Stimulated activated CD4-positive, alpha-beta T cell treated with anti-CD3 and anti-CD28 coated beads, Interleukin-2, amount 100 ng/mL, for 48 hours (primary cell): ENCODE data around the gene PCSK2.
"Not testable (repeated sequence)": the region's sequence is repeated elsewhere in the genome, so short reads cannot be mapped to it uniquely, and the experiment has no call there.

Experiments
- DNase-seq, 2 donors: peaks; one replicate each; pipeline ENCODE4 v3.0.0-alpha.2; 2020

The PCSK2 gene

GRCh38 chr20:17226410-17227218, at the start of gene PCSK2:
PCSK2 (plus strand) TSS chr20:17227040; CDS start chr20:17227306, 266 bp downstream.
- DNase-seq, result no peak

- DNase-seq, result no peak
Measured at GRCh38 chr20:17177341-17177740, 49.5 kb upstream of the PCSK2 start.

- DNase-seq, result no peak
Measured at GRCh38 chr20:17179840-17180239, 47.0 kb upstream of the PCSK2 start.

- DNase-seq, result no peak
Measured at GRCh38 chr20:17189976-17190695, 36.7 kb upstream of the PCSK2 start.

GRCh38 chr20:17197041-17197440, 29.8 kb upstream of the PCSK2 start:
- no peak for DNase-seq

GRCh38 chr20:17202030-17202429, 24.8 kb upstream of the PCSK2 start:
- DNase-seq, result no peak

- DNase-seq, result no peak
Measured at GRCh38 chr20:17202673-17203072, 24.2 kb upstream of the PCSK2 start.

GRCh38 chr20:17205084-17205813, 21.6 kb upstream of the PCSK2 start:
- DNase-seq, result no peak

GRCh38 chr20:17210387-17210786, 16.5 kb upstream of the PCSK2 start:
- no peak for DNase-seq

GRCh38 chr20:17210983-17211382, 15.9 kb upstream of the PCSK2 start:
- DNase-seq, result no peak

- no peak for DNase-seq
Measured at GRCh38 chr20:17215167-17215566, 11.7 kb upstream of the PCSK2 start.

- not testable (repeated sequence) for DNase-seq
Measured at GRCh38 chr20:17219856-17220255, 7.0 kb upstream of the PCSK2 start.

GRCh38 chr20:17223553-17223952, 3.3 kb upstream of the PCSK2 start:
- DNase-seq, result no peak

- DNase-seq, result no peak
Measured at GRCh38 chr20:17225851-17226409, 910 bp upstream of the PCSK2 start.

GRCh38 chr20:17227219-17227575, 357 bp downstream of the PCSK2 start:
- DNase-seq, result no peak

- no peak for DNase-seq
Measured at GRCh38 chr20:17227669-17228623, 1.1 kb downstream of the PCSK2 start.

GRCh38 chr20:17228624-17229061, 1.8 kb downstream of the PCSK2 start:
- DNase-seq, result no peak

- DNase-seq, result no peak
Measured at GRCh38 chr20:17229256-17229655, 2.4 kb downstream of the PCSK2 start.

GRCh38 chr20:17233626-17234025, 6.8 kb downstream of the PCSK2 start:
- DNase-seq, result no peak

GRCh38 chr20:17236766-17237165, 9.9 kb downstream of the PCSK2 start:
- no peak for DNase-seq

- DNase-seq, result no peak
Measured at GRCh38 chr20:17248224-17248623, 21.4 kb downstream of the PCSK2 start.

GRCh38 chr20:17262786-17263185, 35.9 kb downstream of the PCSK2 start:
- DNase-seq, result no peak
